GM12872 (cell line): ENCODE results near the gene FBXO46.

Experiments used
- TF ChIP-seq, protein P1 (sequence below): IDR thresholded peaks from 3 replicates; pipeline ENCODE4 v1.5.1; 2011; ENCODE audit warnings: low read depth, mild to moderate bottlenecking, low read length, moderate library complexity; ENCODE audit not compliant: insufficient read depth

Gene FBXO46

DNA sequence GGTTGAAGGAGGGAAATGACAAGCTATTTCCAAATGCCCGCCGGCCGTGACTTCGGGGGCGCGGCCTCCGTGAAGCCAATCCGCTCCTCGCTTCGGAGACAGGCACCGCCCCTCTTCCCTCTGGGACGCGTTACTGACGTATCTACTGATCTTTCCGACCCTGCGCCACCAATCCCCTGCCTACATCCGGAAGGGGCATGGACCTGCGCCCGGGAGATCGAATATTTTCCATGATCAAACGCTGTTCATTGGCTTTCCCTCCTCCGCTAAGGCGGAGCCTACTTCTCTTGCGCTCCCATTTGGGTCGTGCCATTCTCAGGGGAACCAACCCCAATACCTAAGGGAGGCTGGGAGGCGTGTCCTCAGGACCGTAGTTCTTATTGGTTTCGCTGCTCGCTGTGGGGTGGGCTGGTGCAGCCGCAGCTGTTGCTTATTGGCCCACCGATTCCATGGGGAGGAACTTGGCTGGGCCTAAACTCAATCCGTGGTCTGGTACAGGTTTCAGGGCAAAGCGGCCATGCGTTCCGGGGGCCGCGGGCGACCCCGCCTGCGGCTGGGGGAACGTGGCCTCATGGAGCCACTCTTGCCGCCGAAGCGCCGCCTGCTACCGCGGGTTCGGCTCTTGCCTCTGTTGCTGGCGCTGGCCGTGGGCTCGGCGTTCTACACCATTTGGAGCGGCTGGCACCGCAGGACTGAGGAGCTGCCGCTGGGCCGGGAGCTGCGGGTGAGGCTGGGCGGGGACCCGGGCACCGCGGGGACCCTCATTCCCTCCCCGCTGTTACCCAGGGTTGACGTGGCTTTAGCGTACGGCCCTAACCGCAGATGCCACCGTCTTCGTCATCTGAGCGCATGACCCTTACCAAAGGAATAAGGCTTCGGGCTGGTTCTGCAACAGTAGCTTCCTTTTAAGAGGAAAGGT is 38.2 kb downstream of the FBXO46 start, which contains the start of gene QPCTL:
TSS of gene QPCTL (plus strand) at position 480 of the 919 bp plus-strand sequence. CDS start at position 518, 38 bp downstream.
- TF ChIP-seq, protein P1, sequence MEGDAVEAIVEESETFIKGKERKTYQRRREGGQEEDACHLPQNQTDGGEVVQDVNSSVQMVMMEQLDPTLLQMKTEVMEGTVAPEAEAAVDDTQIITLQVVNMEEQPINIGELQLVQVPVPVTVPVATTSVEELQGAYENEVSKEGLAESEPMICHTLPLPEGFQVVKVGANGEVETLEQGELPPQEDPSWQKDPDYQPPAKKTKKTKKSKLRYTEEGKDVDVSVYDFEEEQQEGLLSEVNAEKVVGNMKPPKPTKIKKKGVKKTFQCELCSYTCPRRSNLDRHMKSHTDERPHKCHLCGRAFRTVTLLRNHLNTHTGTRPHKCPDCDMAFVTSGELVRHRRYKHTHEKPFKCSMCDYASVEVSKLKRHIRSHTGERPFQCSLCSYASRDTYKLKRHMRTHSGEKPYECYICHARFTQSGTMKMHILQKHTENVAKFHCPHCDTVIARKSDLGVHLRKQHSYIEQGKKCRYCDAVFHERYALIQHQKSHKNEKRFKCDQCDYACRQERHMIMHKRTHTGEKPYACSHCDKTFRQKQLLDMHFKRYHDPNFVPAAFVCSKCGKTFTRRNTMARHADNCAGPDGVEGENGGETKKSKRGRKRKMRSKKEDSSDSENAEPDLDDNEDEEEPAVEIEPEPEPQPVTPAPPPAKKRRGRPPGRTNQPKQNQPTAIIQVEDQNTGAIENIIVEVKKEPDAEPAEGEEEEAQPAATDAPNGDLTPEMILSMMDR, result no peak

DNA sequence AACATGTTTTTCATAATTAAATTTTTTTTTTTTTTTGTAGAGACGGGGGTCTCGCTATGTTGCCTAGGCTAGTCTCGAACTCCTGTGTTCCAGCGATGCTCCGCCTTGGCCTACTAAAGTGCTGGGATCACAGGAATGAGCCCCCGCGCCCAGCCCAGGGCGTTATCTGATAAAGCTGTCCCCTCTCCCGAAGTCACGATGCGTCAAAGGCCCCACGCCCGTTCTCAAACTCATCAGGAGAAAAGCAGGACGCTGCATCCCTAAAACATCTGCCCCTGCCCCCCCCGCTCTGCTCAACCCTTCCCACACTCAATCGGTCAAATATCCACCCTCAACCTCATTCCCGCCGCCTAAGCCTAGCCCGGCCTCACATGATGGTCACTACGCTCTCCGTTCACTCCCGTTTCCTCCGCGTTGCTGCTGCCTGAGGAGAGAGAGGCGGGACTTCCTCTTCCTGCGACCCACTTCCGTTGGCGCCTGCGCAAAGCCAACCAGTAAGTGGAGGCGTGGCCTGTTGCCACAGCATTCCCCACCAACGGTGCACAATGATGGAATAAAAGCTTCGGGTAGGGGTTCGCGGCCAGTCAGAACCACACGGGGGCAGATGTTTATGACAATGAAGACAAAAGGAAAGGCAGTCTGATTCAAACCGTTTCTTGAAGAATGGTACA is 39.0 kb downstream of the FBXO46 start, which contains the start of gene SNRPD2:
TSS of gene SNRPD2 (minus strand) at position 438 of the 671 bp plus-strand sequence. CDS start at position 373, 65 bp downstream.
- TF ChIP-seq, protein P1, result no peak

DNA sequence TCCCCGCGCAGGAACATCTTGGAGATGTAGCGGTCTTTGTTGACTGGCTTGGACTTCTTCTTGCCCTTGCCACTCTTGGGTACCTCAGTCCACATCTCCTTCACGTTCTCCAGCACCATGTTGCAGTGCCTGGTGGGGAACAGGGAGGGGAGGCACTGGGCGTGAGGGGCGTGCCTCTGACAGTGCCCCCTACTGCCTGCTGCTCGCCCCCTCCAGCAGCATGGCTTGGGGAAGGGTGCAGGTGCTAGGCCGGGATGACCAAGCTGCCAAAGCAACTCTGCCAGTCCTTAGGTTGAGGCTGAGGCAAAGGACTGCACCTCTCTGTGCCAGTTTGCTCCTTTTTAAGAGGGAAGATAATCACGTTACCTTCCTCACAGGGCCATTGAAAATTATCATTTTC is 43.1 kb downstream of the FBXO46 start:
- TF ChIP-seq, protein P1, result no peak

DNA sequence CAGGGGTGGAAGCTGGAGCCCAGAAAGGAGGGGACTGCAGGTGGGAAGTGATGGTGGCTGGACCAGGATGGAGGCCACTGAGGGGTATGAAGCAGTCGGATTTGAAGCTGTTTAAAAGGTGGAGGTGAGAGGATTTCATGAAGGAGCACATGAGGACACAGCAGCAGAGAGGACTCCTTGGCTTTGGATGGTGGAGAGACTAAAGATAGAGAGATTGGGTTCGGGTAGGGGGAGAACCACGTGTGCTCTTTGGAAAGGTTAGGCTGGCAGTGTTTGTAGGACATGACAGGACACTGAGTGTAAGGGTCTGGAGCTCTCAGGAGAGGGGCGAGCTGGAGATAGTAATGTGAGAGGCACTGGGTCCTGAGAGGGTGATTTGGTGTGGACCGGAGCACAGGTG is 47.8 kb downstream of the FBXO46 start:
- TF ChIP-seq, protein P1, result no peak

DNA sequence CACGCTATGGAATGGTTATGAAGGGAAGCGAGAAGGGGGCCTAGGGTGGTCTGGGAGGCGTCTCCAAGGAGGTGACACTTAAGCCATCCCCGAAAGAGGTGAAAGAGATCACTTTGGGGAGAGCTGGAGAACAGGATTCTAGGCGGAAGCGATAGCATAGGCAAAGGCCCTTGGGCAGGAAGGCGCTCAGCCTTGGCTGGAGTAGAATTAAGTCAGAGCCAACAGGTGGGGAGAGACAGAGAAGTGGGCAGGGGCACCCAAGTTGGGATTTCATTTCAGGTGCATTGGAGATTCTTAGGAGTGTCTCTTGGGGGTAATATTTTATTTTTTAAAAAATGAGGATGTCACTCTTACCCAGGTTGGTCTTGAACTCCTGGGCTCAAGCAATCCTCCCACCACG is 48.6 kb downstream of the FBXO46 start:
- TF ChIP-seq, protein P1, result no peak

DNA sequence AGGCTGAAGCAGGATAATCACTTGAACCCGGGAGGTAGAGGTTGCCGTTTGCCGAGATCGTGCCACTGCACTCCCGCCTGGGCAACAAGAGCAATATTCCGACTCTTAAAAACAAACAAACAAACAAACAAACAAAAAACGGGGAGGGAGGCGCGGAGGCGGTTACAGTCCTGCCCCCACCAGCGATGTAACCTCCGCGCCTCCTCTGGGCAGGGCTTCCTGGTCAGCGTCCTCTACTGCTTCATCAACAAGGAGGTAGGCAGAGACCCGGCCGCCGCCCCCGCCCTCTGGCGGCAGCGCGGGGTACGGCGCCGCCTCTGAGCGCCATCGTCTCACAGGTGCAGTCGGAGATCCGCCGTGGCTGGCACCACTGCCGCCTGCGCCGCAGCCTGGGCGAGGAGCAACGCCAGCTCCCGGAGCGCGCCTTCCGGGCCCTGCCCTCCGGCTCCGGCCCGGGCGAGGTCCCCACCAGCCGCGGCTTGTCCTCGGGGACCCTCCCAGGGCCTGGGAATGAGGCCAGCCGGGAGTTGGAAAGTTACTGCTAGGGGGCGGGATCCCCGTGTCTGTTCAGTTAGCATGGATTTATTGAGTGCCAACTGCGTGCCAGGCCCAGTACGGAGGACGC is 49.2 kb downstream of the FBXO46 start:
- TF ChIP-seq, protein P1, result peak; percentile 95
